T-helper 1 cell (primary cell): Measurements from ENCODE around the gene NFIC.

Experiments used
- DNase-seq, 5 donors: peaks; one replicate each; pipeline ENCODE4 v3.0.0-alpha.2; 2012 to 2020

Gene NFIC

GRCh38 chr19:3454656-3455392, 88.4 kb downstream of the NFIC start:
- DNase-seq, result no peak

DNA sequence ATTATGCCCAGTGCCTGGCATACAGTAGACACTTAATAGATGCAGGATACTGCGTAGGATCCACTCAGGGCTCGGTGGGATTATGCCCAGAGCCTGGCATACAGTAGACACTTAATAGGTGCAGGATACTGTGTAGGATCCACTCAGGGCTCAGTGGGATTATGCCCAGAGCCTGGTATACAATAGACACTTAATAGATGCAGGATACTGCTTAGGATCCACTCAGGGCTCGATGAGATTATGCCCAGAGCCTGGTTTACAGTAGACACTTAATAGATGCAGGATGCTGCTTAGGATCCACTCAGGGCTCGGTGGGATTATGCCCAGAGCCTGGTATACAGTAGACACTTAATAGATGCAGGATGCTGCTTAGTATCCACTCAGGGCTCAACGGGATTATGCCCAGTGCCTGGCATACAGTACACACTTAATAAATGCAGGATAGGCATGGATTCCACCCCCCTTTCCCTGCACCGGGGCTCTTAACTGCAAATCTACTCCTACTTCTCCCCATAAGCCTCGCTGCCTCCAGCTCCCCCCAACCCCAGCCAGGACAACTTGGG, 89.1 kb downstream of the NFIC start:
- DNase-seq, result no peak

DNA sequence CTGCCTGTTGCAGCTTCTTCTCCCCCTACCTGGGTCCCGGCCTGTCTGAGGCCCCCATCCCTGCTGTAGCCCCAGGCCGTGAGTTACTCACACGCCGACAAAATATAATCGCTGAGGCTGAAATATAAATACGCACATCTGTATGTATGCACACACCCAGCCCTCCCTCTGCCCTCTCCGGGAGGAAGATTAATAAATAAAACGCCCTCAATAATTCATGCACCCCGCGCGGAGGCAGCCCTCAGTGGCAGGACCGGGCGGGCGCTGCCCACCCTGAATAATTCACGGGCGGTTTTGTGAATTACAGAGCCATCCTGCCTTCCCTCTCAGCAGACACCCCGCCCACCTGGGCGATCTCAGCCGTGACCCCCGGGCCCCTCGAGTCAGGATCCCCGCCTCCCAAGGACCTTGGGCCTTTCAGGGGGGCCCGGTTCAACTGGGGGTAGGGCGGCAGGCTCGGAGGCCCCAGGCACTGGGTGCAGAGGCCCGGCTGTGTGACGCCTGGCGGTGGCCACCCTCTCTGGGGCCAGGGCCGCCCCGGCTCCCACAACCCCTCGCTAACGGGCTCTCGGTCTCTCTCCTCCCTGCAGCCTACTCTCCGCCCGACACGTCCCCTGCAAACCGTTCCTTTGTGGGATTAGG, 89.7 kb downstream of the NFIC start:
- DNase-seq, result no peak

DNA sequence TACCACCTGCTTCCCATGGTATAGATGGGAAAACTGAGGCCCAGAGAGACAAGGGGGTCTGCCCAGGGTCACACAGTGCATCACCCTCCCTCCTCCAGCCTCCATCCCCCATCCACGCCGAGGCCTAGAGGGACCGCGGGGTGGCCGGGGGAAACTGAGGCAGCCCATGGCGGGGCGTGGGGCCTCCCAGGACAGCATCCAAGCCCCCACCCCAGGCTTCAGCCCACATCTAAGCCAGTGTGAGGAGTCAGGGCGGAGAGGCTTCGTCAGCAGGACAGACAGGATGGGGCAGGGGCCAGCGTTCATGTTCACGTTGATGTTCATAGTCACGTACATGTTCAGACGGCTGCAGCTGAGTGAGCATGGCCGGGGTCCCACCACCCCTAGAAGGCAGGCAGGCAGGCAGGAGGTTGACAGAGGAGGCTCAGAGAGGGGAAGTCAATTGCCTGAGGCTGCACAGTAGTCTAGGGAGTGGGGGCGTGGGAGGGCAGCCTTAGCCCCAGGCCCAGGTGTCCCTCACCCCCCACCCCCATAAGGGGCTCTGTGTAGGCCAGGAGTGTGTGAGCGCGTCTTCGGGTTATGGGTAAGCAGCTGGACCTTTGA, 90.6 kb downstream of the NFIC start:
- DNase-seq, result no peak

DNA sequence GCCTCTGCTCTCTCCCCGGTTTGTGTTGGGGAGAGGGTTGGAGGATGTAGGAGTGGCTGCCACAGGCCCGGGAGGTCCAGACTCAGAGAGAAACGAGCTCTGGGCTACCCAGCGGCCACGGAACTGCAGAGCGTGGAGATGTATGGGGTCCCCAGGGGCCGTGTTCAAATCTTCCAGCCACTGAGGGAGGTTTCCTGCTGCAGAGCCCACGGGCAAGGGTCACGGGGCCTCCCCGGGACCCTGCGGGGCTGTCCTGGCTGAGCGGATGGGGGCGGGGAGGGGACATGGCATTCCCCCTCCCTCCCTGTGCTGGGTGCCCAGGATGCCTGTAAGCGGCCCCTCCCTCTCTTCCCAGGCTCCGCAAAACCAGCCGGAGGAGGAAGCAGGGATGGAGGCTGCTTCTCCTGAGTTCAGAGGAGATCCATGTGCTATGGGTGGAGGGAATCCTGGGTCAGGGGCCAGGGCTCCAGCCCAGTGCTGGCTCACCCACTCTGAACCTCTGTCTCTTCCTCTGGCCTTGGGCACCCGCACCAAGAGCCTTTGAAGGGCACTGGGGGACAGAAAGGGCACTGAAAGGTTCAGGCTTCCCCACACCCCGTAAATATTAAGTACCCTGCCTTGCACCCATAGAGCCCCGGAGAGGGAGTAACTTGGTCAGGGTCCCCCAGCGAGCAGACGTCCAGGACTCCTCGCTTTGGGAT, 91.3 kb downstream of the NFIC start:
- no peak for DNase-seq

DNA sequence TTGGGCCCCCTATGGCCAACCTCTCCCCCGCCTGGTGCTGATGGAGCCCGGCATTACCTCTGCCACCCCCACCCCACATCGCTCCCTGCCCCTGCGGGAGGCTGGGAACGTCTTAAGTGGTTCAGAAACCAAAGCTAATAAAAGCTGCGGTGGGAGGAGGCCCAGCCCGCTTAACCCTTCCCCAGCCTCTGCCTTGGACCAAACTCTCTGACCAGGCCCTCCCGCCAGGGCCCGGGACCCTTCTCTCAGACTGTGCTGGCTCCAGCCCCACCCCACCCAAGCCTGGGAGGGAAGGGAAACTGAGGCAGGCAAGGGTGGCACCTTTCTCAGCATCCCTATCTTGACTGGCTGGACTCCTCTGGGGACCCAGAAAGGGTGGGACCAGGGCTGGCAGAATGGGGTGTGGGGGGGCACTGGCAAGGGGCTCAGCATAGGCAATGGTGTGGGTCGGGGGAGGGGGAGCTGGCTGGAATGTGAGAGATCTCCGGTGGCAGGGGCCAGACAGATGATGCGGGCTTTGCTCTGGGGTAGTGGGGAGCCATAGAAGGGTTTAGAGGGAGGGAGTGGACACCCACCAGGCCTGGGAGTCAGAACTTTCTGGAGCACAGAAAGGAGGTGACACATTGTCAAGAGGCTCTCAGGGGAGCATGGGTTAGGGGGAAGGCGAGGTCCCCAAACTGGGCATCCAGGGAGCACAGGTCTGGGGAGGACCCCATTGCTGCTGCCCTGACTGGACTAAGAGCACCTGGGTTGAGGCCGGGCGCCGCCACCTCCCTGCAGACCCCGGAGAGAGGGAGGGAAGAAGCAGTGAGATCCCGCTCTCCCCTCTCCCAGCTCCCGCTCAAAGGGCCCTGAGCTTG, 92.1 kb downstream of the NFIC start:
- DNase-seq, result no peak

- DNase-seq, result no peak
These were observed 92.9 kb downstream of the NFIC start for GRCh38 chr19:3459089-3459881.

- DNase-seq, result no peak
These were observed 93.7 kb downstream of the NFIC start for GRCh38 chr19:3459965-3460582.

DNA sequence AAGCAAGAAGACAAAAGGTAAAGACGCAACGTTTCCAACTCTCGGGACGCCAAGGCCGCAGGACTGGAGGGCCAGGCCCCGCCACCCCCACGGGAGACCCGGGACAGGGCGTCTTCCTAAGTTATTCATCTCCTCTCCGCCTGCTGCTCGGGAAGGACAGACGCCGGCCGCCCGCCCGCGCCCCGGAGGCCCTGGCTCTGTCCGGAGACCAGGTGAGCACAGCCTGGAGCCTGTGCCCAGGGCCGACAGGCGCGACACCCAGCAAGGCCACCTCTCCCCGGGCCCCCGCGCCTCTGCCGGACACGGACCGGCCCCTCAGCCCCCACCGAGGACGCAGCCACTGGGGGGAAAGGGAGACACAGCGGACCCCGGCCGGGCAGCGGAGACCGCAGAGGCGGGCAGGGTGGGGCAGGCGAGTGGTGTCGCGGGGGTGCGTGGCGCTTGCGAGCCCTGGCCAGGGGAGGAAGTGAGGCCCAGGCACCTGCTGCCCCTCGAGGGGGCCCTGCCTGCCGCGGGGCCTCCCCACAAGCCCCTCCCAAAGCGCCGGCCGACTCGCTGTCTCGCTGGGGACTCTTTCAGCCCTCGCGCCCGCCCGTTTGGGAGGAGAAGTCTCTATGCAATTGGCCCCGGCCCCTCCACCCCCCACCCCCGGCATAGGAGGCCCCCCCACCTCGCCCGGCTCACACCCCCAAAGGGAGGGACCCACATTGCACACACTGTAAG, 96.8 kb downstream of the NFIC start:
- DNase-seq, result no peak

- no peak for DNase-seq
These were observed 97.6 kb downstream of the NFIC start for GRCh38 chr19:3463714-3464586.

DNA sequence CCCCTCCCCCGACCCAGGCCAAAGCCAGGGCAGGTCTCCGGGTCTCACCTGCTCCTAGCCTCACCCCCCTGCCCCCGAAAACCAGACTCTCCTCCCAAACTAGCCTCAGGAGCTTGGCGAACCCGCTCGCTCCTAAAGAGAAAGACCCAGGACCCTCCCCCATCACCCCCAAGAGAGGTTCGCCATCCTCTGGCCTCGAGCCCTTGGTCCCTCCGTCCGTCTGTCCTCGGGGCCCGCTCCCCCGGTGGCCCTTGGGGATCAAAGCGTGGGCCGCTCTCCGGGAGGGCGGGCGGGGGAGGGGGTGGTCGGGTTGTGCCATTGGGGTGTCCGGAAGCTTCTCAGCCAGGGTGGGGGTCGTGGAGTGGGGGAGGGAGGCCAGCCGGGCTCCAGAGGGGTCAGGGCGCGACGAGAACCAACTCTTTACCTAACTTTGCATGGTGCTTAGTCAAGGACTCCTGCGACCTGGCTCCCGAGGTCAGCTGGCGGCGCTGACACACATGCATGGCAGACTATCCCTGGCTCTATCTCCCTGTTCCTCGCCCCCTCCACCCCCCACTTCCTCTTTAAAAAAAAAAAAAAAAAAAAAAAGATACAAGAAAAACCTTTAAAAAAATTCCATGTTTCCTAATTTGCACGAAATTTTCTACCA, 98.3 kb downstream of the NFIC start:
- no peak for DNase-seq

- no peak for DNase-seq
These were observed 99.2 kb downstream of the NFIC start for GRCh38 chr19:3465552-3465951.

DNA sequence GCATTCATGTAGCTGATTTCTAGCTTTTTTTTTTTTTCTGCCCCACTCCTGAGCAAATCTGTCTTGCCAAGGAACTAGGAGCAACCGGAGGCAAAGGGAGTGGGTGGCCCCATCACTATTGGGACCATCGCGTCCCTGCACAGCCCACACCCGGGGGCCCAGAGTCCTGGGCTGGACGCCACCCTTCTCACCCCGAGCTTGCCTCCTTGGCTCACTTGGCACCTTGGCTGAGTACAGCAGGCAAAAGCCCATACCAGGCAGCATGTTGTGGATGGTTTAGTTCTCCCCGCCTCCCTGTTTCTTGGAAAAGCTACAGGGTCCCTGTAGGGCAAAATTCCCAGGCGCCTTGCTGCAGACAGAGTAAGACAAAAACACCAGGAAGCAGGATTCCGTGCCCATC, 100.3 kb downstream of the NFIC start:
- no peak for DNase-seq

- DNase-seq, result no peak
These were observed 101.2 kb downstream of the NFIC start for GRCh38 chr19:3467437-3468198.

- DNase-seq, result no peak
These were observed 101.8 kb downstream of the NFIC start for GRCh38 chr19:3468211-3468610.

GRCh38 chr19:3469638-3470499, 103.5 kb downstream of the NFIC start:
- no peak for DNase-seq
